T-helper 17 cell (primary cell): ENCODE results near the gene GPR68. TPM values are rescaled to one million over a fixed set of nuclear protein-coding genes. Genes with fewer than 3 reads are reported as not detected.
"Not testable (repeated sequence)": the region's sequence is repeated elsewhere in the genome, so short reads cannot be mapped to it uniquely, and the experiment has no call there.

Source experiments
- ATAC-seq: fragments of 150-1000 bp; cut with Tn5 transposase; 2 replicates; pipeline ENCODE4 v1.10.0; 2021; ENCODE audit warnings: mild to moderate bottlenecking, moderate library complexity
- DNase-seq, 3 donors: peaks; one replicate each; pipeline versions ENCODE4 v3.0.0 to v3.0.0-alpha.2; 2020 to 2021
- H3K9me3 ChIP-seq: one replicate; pipeline ENCODE4 v1.7.0; 2013; ENCODE audit warnings: low read length, mild to moderate bottlenecking; ENCODE audit not compliant: control insufficient read depth, poor library complexity, severe bottlenecking
- H3K27ac Mint-ChIP-seq: one replicate; pipeline ENCODE4 v1.8.0; 2022; ENCODE audit warnings: mild to moderate bottlenecking, moderate library complexity, mixed read lengths
- H3K27me3 Mint-ChIP-seq: one replicate; pipeline ENCODE4 v1.8.0; 2022; ENCODE audit warnings: mixed read lengths
- H3K36me3 Mint-ChIP-seq: one replicate; pipeline ENCODE4 v1.8.0; 2022; ENCODE audit warnings: low read depth, mixed read lengths
- H3K4me1 Mint-ChIP-seq: one replicate; pipeline ENCODE4 v1.8.0; 2022; ENCODE audit warnings: mild to moderate bottlenecking, mixed read lengths
- H3K4me3 Mint-ChIP-seq: one replicate; pipeline ENCODE4 v1.8.0; 2022; ENCODE audit warnings: mild to moderate bottlenecking, moderate library complexity, mixed read lengths
- total RNA-seq, 4 donors: library from RNA in 2 of 4; stranded (reverse) in 2 of 4; gene quantifications; one replicate each; pipeline ENCODE4 v1.2.3 and lab custom pipeline; 2022 to 2026

Gene GPR68
- total RNA-seq, 2 donors from 2014 or later, result 7.6 to 12.4 TPM

DNA sequence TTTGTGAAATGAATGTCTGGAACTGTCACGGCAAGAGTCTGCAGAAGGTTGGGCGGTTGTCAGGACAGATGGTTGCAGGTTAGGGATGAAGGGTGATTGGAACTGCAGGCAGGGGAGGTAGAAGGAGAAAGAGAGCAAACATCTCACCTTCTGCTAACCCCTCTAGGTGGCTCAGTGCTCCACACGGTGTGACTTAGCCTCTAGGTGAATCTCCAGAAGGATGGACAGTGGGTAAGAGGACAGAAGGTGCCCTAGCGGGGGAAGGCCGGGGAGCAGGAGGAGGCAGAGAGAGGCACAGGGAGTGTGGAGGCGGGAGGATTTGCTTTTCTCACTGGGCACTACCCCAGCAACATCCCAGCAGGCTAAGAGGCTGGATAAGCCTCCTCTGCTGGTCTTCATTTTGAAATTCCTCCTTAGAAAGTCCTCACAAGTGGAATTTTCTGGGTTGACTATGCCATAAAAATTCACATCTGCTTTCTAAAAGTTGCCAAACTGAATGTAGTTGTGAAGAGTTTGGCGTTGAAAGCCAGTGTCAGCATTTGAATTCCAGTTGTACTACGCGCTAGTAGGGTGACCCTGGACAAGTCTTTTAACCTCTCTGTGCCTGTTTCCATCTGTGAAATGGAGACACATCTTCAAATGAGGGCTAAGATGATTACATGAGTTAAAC is 10.7 kb upstream of the GPR68 start:
- no peaks in the 10 kb centered on the region for H3K36me3 Mint-ChIP-seq
- DNase-seq (no peak), ATAC-seq (no peak)
- H3K4me3 Mint-ChIP-seq, result peak overlapping the region; percentile 89
- H3K4me1 Mint-ChIP-seq, result peaks cover 60% of the 10 kb centered on the region
- H3K27ac Mint-ChIP-seq, result peak overlapping the region; percentile 91
- no peaks in the 10 kb centered on the region for H3K27me3 Mint-ChIP-seq
- no peaks in the 10 kb centered on the region for H3K9me3 ChIP-seq

DNA sequence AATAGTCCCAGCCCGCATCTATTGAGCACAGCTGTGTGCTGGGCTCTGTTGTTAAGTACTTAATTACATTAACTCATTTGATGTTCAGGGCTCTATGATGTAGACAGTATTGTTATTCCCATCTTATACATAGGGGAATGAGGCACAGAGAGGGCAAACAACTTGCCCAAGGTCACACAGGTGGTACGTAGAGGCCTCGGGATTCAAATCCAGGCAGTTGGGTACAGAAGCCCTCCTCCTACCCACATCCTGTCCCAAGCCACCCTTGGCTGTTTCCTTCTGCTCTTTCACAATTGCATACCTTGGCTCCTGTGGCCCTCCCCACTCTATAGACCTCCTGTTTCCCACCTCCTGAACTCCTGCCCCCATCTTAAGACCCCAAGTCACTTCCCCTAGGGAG is 10.0 kb upstream of the GPR68 start:
- Mint-ChIP-seq H3K4me3 (peak overlapping the region; percentile 89), H3K27me3 (no peaks in the 10 kb centered on the region), H3K36me3 (no peaks in the 10 kb centered on the region), H3K27ac (peak overlapping the region; percentile 91), H3K4me1 (peaks cover 67% of the 10 kb centered on the region)
- DNase-seq (no peak), ATAC-seq (peak; percentile 30)
- H3K9me3 ChIP-seq, result no peaks in the 10 kb centered on the region

DNA sequence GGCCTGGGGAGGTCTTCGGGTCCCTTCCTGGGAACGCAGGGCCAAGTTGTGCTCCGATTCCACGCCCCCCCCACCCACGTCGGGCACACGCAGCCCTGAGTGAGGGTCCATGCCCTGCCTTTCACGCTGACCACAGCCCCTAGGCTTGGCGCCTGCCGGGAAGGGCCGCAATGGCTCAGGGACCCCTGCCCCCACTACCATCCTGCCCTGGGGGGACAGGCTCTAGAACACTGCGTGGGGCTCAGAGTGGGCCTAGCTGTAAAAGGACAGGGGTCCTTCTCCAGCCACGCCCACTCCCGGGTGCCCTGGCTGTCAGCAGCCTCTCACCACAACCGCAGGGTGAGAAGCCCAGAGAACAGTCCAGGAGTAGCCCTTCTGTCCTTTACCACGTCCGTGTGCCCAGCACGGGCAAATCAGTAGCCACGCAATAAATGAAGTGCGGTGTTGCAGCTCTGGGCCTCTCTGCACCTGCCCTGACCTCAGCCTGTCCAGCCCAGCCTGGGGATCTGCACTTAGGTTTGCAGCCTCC is 9.4 kb upstream of the GPR68 start:
- Mint-ChIP-seq H3K27me3 (no peaks in the 10 kb centered on the region), H3K36me3 (no peaks in the 10 kb centered on the region), H3K27ac (peak overlapping the region; percentile 91), H3K4me1 (peaks cover 69% of the 10 kb centered on the region), H3K4me3 (peak overlapping the region; percentile 89)
- no peaks in the 10 kb centered on the region for H3K9me3 ChIP-seq
- ATAC-seq (no peak), DNase-seq (no peak)

DNA sequence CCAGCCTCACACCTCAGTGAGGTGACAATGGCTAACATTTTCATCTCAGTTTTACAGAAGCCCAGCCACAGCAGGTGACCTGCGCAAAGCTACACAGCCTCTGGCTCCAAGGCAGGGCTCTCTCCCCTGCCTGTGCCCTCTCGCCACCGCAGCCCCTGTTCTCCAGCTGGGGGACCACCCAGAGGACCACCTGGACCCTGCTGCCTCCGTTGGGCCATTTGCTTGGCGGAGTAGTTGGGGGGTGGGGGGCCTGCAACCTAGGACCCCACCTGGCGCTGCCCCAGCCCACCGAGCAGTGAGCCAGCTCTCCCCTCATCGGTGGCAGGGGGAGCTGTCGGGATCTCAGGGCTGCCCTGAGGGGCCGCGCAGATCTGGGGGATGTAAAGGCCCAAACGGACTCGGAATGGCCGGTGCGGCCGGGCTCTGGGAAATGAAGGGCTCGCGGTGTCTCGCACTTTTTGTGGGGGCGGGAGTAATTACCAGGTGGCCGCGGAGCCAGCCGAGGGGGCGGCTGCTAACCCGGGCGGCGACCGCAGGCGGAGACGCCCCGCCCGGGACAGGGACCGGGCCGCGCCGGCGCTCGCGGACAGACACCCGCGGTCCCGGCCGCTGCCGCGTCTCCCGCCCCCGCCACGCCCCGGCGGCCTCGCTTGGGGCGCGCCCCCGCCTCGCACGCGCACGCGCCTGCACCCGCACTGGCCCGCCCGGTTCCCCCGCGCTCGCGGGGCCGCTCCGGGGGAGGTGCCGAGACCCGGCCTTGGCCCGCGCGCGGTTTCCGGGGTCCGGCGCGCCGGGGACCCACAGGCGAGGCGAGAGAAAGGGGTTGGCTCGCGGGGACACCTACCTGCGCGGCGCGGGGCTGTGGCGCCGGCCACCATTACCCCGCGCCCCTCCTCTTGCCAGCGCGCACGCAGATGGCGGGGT is 8.6 kb upstream of the GPR68 start:
- Mint-ChIP-seq H3K4me1 (peaks cover 66% of the 10 kb centered on the region), H3K36me3 (no peaks in the 10 kb centered on the region), H3K27ac (no peak overlapping the region), H3K4me3 (peak overlapping the region; percentile 89), H3K27me3 (no peaks in the 10 kb centered on the region)
- DNase-seq (peak in 2 of 3 donors; percentile 53 to 60), ATAC-seq (peak; percentile 53)
- H3K9me3 ChIP-seq, result no peaks in the 10 kb centered on the region

DNA sequence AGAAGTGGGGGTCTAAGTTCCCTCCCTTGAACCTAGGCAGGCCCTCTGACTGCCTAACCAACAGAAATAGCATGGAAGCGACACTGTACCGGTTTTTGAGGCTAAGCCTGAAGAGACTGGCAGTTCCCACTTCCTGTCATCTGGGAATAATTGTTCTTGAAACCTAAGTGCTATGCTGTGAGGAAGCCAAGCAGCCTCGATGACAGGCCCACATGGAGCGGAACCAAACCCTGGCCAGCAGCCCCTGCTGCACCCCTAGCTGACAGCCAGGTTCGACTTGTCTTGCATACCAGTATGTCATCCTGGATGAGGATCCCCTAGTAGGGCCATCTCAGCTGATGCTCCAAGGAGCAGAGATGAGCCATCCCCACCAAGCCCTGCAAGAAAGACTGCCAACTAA is 6.4 kb upstream of the GPR68 start:
- no peaks in the 10 kb centered on the region for H3K27me3 Mint-ChIP-seq
- H3K4me3 Mint-ChIP-seq, result peak overlapping the region; percentile 63
- ATAC-seq (no peak), DNase-seq (no peak)
- peaks cover 61% of the 10 kb centered on the region for H3K4me1 Mint-ChIP-seq
- H3K9me3 ChIP-seq, result no peaks in the 10 kb centered on the region
- H3K36me3 Mint-ChIP-seq, result peaks cover 2% of the 10 kb centered on the region
- H3K27ac Mint-ChIP-seq, result peak overlapping the region; percentile 86

DNA sequence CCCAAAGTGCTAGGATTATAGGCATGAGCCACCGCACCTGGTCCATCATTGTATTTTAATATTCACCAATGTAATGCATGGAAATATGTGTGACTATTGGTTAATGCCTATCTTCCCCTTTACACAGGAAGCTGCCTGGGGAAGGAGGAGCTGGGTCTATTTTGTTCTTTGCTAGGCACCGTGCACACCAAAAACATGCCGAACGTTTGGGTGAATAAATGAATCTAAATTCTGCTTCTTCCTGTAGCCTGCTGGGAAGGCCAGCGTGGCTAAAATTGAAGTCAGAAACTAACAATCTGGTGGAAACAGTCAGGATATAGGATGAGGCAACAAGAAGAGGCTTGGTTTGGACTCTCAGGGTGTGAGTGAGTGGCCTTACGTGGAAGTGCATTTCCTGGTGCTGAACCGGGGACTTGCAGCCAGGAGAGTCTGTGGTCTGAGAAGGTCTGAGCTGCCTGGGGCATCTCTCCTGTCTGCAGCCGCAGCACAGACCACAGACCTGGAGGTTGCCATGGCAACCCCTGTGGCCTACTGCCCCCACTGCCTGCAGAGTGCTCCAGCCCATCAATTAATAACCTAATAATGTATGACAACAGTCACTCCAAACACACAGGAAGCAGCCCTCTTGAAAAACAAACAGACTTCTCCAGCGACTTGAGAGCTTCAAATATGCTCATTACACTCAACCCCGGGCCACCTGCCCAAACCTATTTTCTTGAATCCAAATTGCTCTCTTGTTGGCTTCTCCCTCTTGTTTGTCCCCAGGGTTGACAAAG is 5.5 kb upstream of the GPR68 start:
- ATAC-seq, result no peak
- H3K27ac Mint-ChIP-seq, result peak overlapping the region; percentile 86
- H3K4me3 Mint-ChIP-seq, result peak overlapping the region; percentile 64
- peak in 1 of 3 donors; percentile 44 for DNase-seq
- H3K9me3 ChIP-seq, result no peaks in the 10 kb centered on the region
- no peaks in the 10 kb centered on the region for H3K27me3 Mint-ChIP-seq
- peaks cover 2% of the 10 kb centered on the region for H3K36me3 Mint-ChIP-seq
- peaks cover 62% of the 10 kb centered on the region for H3K4me1 Mint-ChIP-seq

DNA sequence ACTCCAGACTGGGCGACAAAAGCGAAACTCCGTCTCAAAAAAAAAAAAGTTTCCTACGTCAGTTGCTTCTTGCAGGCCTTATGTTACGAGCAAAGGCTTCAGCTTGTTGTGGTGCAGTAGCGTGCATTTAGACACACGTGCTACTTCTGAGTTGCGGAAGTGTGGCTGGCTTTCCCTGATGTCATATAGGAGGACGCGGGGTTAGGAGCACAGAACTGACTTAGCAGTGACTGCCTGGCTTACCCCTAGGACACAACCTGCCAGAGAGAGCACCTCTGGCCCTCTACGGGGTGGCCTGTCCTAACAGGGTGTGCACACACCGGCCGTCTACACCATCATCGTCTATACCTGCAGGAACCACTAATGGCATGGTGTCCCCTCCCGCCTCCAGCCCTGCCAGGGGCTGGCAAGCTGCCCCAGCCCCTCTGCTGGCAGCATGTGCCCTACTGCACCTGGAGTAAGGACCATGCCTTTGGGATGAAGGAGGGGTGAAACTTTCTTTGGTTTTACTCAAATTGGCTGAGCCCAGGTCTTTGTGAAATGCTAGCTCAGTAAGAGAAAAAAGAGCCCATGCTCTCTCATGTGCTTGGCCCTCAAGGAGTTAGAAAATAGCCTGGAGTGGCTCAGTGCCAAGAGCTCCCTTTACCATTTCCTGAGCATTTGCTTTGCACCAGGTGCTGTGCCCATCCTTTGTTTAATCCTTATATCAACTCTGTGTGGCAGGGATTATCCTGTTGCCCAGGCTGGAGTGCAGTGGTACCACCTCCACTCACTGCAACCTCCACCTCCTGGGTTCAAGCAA is 1.7 kb upstream of the GPR68 start:
- H3K4me3 Mint-ChIP-seq, result peak overlapping the region; percentile 95
- peaks cover 78% of the 10 kb centered on the region for H3K4me1 Mint-ChIP-seq

DNA sequence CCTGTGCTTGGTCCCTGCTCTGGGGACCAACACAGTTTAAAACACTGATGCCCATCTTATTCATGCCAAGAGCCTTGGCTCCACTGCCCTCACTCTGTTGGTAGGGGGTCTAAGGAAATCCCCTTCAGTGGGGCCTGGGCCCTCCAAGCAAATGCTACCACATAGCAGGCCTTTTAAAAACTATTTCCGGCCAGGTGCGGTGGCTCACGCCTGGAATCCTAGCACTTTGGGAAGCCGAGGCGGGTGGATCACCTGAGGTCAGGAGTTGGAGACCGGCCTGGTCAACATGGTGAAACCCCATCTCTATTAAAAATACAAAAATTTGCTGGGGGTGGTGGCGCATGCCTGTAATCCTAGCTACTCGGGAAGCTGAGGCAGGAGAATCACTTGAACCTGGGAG is 1.1 kb upstream of the GPR68 start:
- DNase-seq, H3K27me3 Mint-ChIP-seq, H3K9me3 ChIP-seq, ATAC-seq: not testable (repeated sequence)
- H3K27ac Mint-ChIP-seq, result peak overlapping the region; percentile 86
- H3K36me3 Mint-ChIP-seq, result peaks cover 11% of the 10 kb centered on the region
- H3K4me3 Mint-ChIP-seq, result peak overlapping the region; percentile 95
- peaks cover 78% of the 10 kb centered on the region for H3K4me1 Mint-ChIP-seq

More for the DNA sequence above, 1.7 kb upstream of the GPR68 start:
- H3K27ac Mint-ChIP-seq, result peak overlapping the region; percentile 86
- ATAC-seq, result peak; percentile 78
- DNase-seq, result peak; percentile 56 to 79 (median 66)
- H3K27me3 Mint-ChIP-seq, result no peaks in the 10 kb centered on the region
- peaks cover 11% of the 10 kb centered on the region for H3K36me3 Mint-ChIP-seq
- H3K9me3 ChIP-seq, result no peaks in the 10 kb centered on the region

DNA sequence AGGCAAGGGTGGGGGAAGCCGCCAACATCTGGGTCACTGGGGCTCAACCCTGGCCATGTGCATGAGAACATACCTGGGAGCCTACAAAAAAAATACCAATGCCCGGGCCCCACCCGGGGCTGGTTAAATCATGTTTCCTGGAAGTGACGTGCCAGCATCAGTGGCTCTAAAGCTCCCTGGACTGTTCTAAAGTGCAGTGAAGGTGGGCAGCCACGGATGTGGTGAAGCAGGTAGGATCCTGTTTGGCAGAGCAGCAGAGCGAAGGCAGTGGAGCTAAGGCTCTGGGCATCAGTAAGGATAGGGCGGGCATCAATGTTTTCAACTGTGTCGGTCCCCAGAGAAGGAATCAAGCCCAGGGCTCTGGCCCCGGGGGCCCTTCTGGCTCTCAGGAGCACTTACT is 525 bp upstream of the GPR68 start:
- Mint-ChIP-seq H3K27me3 (no peaks in the 10 kb centered on the region), H3K4me3 (peak overlapping the region; percentile 95), H3K27ac (peak overlapping the region; percentile 86), H3K36me3 (peaks cover 11% of the 10 kb centered on the region), H3K4me1 (peaks cover 74% of the 10 kb centered on the region)
- DNase-seq, result peak; percentile 53 to 71 (median 53)
- H3K9me3 ChIP-seq, result no peaks in the 10 kb centered on the region
- ATAC-seq, result peak; percentile 49

DNA sequence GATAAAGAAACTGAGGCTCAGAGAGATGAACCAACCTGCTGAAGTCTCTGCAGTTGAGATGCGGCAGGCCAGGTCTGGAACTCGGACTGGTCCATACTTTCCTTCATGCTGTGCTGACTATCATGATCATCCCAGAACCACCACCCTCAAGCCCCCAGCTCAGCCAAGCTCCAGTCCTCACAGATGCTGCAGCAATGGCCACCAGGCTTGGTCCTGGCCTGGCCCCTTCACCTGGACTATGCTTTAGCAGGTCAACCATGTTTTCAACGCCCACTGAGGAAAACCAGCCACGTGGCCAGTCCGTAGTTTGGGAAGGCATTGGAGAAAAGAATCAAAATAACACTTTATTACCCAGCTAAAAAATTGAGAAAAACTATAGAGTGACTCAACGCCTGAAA is 1.4 kb downstream of the GPR68 start:
- Mint-ChIP-seq H3K4me3 (peak overlapping the region; percentile 95), H3K36me3 (peaks cover 11% of the 10 kb centered on the region), H3K27me3 (no peaks in the 10 kb centered on the region), H3K4me1 (peaks cover 81% of the 10 kb centered on the region), H3K27ac (peak overlapping the region; percentile 86)
- no peaks in the 10 kb centered on the region for H3K9me3 ChIP-seq
- no peak for DNase-seq
- no peak for ATAC-seq

DNA sequence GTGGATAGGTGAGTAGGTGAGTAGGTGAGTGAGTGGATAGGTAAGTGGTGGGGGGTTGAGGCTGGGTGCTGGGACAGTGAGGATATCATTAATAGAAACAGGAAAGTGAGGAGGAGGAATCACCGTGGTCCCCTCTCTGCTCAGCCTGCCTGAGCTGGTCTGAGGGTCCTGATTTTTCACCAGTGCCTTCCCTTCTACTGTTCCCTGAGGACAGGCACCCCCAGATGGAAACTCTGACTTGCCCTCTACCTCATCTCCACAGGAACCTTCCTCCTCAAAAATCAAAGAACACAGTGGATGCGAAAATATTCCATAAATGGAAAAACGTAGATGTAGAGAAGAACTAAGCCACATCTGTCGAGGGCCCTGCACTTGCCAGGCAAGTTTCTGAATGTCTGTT is 1.9 kb downstream of the GPR68 start:
- Mint-ChIP-seq H3K36me3 (peaks cover 11% of the 10 kb centered on the region), H3K4me3 (peak overlapping the region; percentile 95), H3K27me3 (no peaks in the 10 kb centered on the region), H3K4me1 (peaks cover 85% of the 10 kb centered on the region), H3K27ac (peak overlapping the region; percentile 86)
- no peak for ATAC-seq
- DNase-seq, result no peak
- no peaks in the 10 kb centered on the region for H3K9me3 ChIP-seq

DNA sequence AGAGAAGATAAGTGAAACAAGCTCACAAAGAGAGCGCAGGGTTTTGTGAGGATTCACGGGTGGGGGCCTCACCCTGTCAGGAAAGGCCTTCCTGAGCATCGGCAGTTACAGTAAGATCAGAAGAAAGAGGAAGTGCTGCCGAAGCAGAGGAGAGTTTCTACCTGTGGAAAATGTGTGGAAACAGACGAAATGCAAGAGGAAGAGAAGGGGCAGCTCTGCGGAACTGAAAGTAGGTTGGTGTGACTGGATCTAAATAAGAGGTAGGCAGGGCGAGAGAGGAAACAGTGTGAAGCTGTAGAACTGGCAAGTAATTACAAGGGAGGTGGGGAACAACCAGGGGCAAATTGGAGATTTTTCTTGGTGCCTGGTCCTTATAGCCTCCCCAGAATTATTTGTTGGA is 2.6 kb downstream of the GPR68 start:
- H3K9me3 ChIP-seq, result no peaks in the 10 kb centered on the region
- H3K4me1 Mint-ChIP-seq, result peaks cover 84% of the 10 kb centered on the region
- peak overlapping the region; percentile 86 for H3K27ac Mint-ChIP-seq
- no peak for DNase-seq
- no peak for ATAC-seq
- peak overlapping the region; percentile 95 for H3K4me3 Mint-ChIP-seq
- H3K27me3 Mint-ChIP-seq, result no peaks in the 10 kb centered on the region
- peaks cover 9% of the 10 kb centered on the region for H3K36me3 Mint-ChIP-seq
